Bronchial epithelial cell (primary cell): ENCODE measurements around the gene ITGB3BP. TPM values are rescaled to one million over a fixed set of nuclear protein-coding genes. Genes with fewer than 3 reads are reported as not detected.
"Not testable (repeated sequence)": the region's sequence is repeated elsewhere in the genome, so short reads cannot be mapped to it uniquely, and the experiment has no call there.

ENCODE experiments used
- DNase-seq: peaks from one replicate; pipeline ENCODE4 v3.0.0-alpha.2; 2010; ENCODE audit warnings: low read depth
- FAIRE-seq: peaks from 2 replicates; lab custom pipeline; 2011; peaks lifted over from hg19 to GRCh38; lab: Jason Lieb, UNC
- H3K27me3 ChIP-seq: 2 replicates; pipeline ENCODE4 v1.5.1; 2011; ENCODE audit warnings: low read length; ENCODE audit not compliant: control insufficient read depth, insufficient read depth
- H3K36me3 ChIP-seq: 2 replicates; pipeline ENCODE4 v1.5.1; 2011; ENCODE audit warnings: low read length; ENCODE audit not compliant: control insufficient read depth, insufficient read depth
- H3K4me3 ChIP-seq: 2 replicates; pipeline ENCODE4 v1.5.1; 2011; ENCODE audit warnings: mild to moderate bottlenecking, low read depth, low read length, control low read depth
- CTCF ChIP-seq: IDR thresholded peaks from 2 replicates; pipeline ENCODE4 v1.5.1; 2011; ENCODE audit warnings: mild to moderate bottlenecking, moderate library complexity, low read length, control low read depth, inconsistent platforms; ENCODE audit not compliant: insufficient read depth, severe bottlenecking
- total RNA-seq: library from RNA; depleted of rRNA; stranded (reverse); fragments of >200 nt; gene quantifications from 2 replicates; pipeline ENCODE4 v1.2.1, GENCODE V29; 2014

Gene ITGB3BP
- total RNA-seq, 1 donor from 2014 or later = 7.4 TPM

- H3K4me3 ChIP-seq = no peak overlapping the region
- H3K27me3 ChIP-seq = no peaks in the 10 kb centered on the region
- FAIRE-seq (no peak), DNase-seq (no peak)
- no peak for TF ChIP-seq CTCF
- no peaks in the 10 kb centered on the region for H3K36me3 ChIP-seq
Measured at GRCh38 chr1:63442141-63442475, 80.9 kb downstream of the ITGB3BP start.

GRCh38 chr1:63435161-63435560, 87.9 kb downstream of the ITGB3BP start:
- Histone ChIP-seq H3K4me3 (no peak overlapping the region), H3K27me3 (no peaks in the 10 kb centered on the region), H3K36me3 (no peaks in the 10 kb centered on the region)
- DNase-seq (no peak), FAIRE-seq (no peak)
- no peak for TF ChIP-seq CTCF

- no peak for TF ChIP-seq CTCF
- Histone ChIP-seq H3K27me3 (no peaks in the 10 kb centered on the region), H3K4me3 (no peak overlapping the region), H3K36me3 (peaks cover 2% of the 10 kb centered on the region)
- FAIRE-seq = no peak
- no peak for DNase-seq
Measured at GRCh38 chr1:63429281-63429680, 93.7 kb downstream of the ITGB3BP start.

GRCh38 chr1:63428815-63429214, 94.2 kb downstream of the ITGB3BP start:
- Histone ChIP-seq H3K4me3 (no peak overlapping the region), H3K27me3 (no peaks in the 10 kb centered on the region), H3K36me3 (peaks cover 2% of the 10 kb centered on the region)
- DNase-seq (no peak), FAIRE-seq (no peak)
- no peak for TF ChIP-seq CTCF

GRCh38 chr1:63423649-63424048, 99.4 kb downstream of the ITGB3BP start:
- no peaks in the 10 kb centered on the region for H3K27me3 ChIP-seq
- no peak for FAIRE-seq
- DNase-seq = no peak
- no peak for TF ChIP-seq CTCF
- H3K36me3 ChIP-seq = no peaks in the 10 kb centered on the region
- H3K4me3 ChIP-seq = no peak overlapping the region

GRCh38 chr1:63420746-63421145, 102.3 kb downstream of the ITGB3BP start:
- FAIRE-seq, H3K36me3 ChIP-seq, H3K27me3 ChIP-seq, DNase-seq, H3K4me3 ChIP-seq: not testable (repeated sequence)

GRCh38 chr1:63418101-63418500, 104.9 kb downstream of the ITGB3BP start:
- no peak for TF ChIP-seq CTCF
- Histone ChIP-seq H3K27me3 (no peaks in the 10 kb centered on the region), H3K4me3 (no peak overlapping the region), H3K36me3 (no peaks in the 10 kb centered on the region)
- FAIRE-seq = no peak
- DNase-seq = no peak
